Sigmoid colon (tissue), 4 donors: ENCODE measurements around the gene TCF12.
A peak's percentile ranks its signal among the peaks of the same experiment; 100 is the strongest.

Experiments used
- EP300 ChIP-seq, 4 donors: sonication (generic); formaldehyde crosslinking; IDR thresholded peaks; one replicate each; pipeline ENCODE4 v1.6.1; 2017; ENCODE audit warnings: antibody characterized with exemption in 4 of 4
- POLR2A ChIP-seq, 2 donors: fragments of 450-650 bp; IDR thresholded peaks; one replicate each; pipeline ENCODE4 v1.6.1; 2016; ENCODE audit warnings: antibody characterized with exemption in 2 of 2, mild to moderate bottlenecking in 2 of 2, moderate library complexity in 2 of 2
- POLR2AphosphoS5 ChIP-seq, 4 donors: sonication (generic); formaldehyde crosslinking; IDR thresholded peaks; one replicate each; pipeline ENCODE4 v1.6.1; 2017; ENCODE audit warnings: antibody characterized with exemption in 4 of 4
- TF ChIP-seq, protein P1 (sequence below), 4 experiments: fragments of 450-650 bp in 3 of 4; fragments of 200-600 bp in 1 of 4; IDR thresholded peaks; one replicate each; pipeline ENCODE4 v1.5.1; 2016 to 2019; ENCODE audit warnings: antibody characterized with exemption in 4 of 4, mild to moderate bottlenecking in 3 of 4, moderate library complexity in 2 of 4

GRCh38 chr15:57156210-57156884 lies 237.9 kb downstream of the TCF12 start:
- TF ChIP-seq, protein P1, sequence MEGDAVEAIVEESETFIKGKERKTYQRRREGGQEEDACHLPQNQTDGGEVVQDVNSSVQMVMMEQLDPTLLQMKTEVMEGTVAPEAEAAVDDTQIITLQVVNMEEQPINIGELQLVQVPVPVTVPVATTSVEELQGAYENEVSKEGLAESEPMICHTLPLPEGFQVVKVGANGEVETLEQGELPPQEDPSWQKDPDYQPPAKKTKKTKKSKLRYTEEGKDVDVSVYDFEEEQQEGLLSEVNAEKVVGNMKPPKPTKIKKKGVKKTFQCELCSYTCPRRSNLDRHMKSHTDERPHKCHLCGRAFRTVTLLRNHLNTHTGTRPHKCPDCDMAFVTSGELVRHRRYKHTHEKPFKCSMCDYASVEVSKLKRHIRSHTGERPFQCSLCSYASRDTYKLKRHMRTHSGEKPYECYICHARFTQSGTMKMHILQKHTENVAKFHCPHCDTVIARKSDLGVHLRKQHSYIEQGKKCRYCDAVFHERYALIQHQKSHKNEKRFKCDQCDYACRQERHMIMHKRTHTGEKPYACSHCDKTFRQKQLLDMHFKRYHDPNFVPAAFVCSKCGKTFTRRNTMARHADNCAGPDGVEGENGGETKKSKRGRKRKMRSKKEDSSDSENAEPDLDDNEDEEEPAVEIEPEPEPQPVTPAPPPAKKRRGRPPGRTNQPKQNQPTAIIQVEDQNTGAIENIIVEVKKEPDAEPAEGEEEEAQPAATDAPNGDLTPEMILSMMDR (IDR thresholded peaks at IDR 0.05) = no peak
- TF ChIP-seq POLR2A (IDR thresholded peaks at IDR 0.05) (no peak), EP300 (IDR thresholded peaks at IDR 0.05) (no peak), POLR2AphosphoS5 (IDR thresholded peaks at IDR 0.05) (peak in 1 of 4 donors; percentile 8)
